IPS DF 6.9 (cell line): Measurements from ENCODE around the gene TGFBR3.

ENCODE experiments used
- DNase-seq: peaks from one replicate; pipeline ENCODE4 v3.0.0-alpha.2; 2013; ENCODE audit warnings: low read depth, low spot score
- H3K27ac ChIP-seq: one replicate; pipeline ENCODE4 v1.5.1; 2013; ENCODE audit warnings: low read length, control low read depth
- H3K27me3 ChIP-seq: 2 replicates; pipeline ENCODE4 v1.6.1; 2013; ENCODE audit warnings: mild to moderate bottlenecking, low read length; ENCODE audit not compliant: control insufficient read depth, insufficient read depth
- H3K36me3 ChIP-seq: 2 replicates; pipeline ENCODE4 v1.6.1; 2013; ENCODE audit warnings: low read length; ENCODE audit not compliant: control insufficient read depth, insufficient read depth
- H3K4me1 ChIP-seq: 2 replicates; pipeline ENCODE4 v1.6.1; 2013; ENCODE audit warnings: low read length; ENCODE audit not compliant: control insufficient read depth, insufficient read depth
- H3K4me3 ChIP-seq: 2 replicates; pipeline ENCODE4 v1.5.1; 2013; ENCODE audit warnings: mild to moderate bottlenecking, low read length
- H3K9me3 ChIP-seq: 2 replicates; pipeline ENCODE4 v1.6.1; 2013; ENCODE audit warnings: low read length, inconsistent platforms; ENCODE audit not compliant: control insufficient read depth, insufficient read depth
- WGBS: extraction: QIAGEN DNeasy Blood & Tissue Kit; methylation state at CpG from one replicate; pipeline ENCODE4 v1.1.7; 2013; ENCODE audit warnings: mixed read lengths, missing lambda C conversion rate; ENCODE audit not compliant: insufficient read length, insufficient coverage; 5-methylcytosine and 5-hydroxymethylcytosine counted together

TGFBR3 gene

DNA sequence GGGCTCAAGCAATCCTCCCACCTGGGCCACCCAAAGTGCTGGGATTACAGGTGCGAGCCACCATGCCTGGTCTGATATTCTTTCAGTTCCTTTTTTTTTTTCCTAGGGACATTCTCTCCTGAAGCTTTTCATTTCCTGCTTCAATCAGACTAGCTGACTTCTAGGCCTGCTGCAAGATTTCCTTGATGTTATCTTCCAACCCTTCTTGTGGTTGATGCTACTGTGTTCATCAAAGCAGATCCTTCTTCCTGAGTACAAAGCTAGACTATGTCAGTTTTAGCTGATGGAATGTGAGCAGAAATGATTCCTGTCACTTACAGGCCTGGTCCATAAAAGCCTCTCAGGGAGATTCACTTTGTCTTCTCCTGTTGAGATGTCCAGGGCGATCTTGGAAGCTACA is 238.9 kb downstream of the TGFBR3 start:
- no peak for DNase-seq
- Histone ChIP-seq H3K27ac (no peak overlapping the region), H3K4me1 (no peaks in the 10 kb centered on the region; the same call in 1 of the 2 replicates), H3K9me3 (no peaks in the 10 kb centered on the region), H3K4me3 (no peak overlapping the region), H3K36me3 (no peaks in the 10 kb centered on the region), H3K27me3 (no peaks in the 10 kb centered on the region)
- WGBS, result no CpG with 5 or more reads among the region's 2 CpGs

DNA sequence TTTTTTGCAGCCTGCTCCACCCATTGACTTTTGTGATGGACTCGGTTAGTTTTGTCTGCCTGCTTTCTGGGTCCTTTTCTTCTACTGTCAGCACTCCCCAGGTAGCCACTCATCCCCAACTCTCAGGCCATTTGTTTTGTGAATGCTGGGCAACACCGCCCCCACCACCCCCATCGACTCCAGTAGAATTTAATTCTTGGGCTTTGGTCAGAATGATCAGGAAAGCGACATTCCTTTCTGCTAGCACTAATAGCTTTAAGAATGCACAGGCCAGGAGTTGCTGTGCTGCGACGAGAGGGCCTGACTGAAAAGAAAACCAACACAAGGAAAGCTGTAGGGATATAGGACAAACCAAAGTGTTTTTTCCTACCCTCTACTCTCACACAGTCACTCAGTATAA is 240.9 kb downstream of the TGFBR3 start:
- Histone ChIP-seq H3K27ac (no peak overlapping the region), H3K4me3 (no peak overlapping the region), H3K27me3 (no peaks in the 10 kb centered on the region), H3K9me3 (no peaks in the 10 kb centered on the region), H3K4me1 (no peaks in the 10 kb centered on the region; the same call in 1 of the 2 replicates), H3K36me3 (no peaks in the 10 kb centered on the region)
- WGBS, result no CpG with 5 or more reads among the region's 6 CpGs
- DNase-seq, result peak; percentile 7

DNA sequence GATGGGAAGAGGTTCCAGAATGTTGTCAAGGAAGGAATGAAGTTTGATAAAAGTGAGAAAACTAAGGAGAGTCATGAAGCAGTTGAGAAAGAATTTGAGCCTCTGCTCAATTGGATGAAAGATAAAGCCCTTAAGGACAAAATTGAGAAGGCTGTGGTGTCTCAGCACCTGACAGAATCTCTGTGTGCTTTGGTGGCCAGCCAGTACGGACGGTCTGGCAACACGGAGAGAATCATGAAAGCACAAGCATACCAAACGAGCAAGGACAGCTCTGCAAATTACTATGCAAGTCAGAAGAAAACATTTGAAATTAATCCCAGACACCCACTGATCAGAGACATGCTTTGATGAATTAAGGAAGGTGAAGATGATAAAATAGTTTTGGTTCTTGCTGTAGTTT is 242.5 kb downstream of the TGFBR3 start:
- DNase-seq, result no peak
- Histone ChIP-seq H3K27me3 (no peaks in the 10 kb centered on the region), H3K9me3 (no peaks in the 10 kb centered on the region)

DNA sequence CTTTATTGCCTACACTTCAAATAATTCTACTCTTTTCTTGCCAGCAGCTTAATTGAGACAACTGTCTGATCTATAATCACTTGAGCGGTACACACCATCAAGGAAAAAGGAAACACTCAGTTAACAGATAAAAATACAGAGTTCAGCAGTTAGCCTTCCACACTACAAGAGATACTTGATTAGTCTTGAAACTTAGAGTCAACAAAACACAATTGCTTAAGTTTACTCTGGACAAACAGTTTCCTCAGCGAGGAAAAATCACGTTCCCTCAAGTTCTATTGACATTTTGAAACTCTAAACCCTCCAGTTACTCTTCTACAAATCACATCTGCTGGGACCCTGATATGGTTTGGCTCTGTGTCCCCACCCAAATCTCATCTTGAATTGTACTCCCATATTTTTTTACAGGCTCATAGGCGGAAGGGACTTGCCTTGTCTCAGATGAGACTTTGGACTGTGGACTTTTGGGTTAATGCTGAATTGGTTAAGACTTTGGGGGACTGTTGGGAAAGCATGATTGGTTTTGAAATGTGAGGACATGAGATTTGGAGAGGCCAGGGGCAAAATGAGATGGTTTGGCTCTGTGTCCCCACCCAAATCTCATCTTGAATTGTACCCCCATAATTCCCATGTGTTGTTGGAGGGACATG is 244.9 kb downstream of the TGFBR3 start:
- no peak overlapping the region for H3K27ac ChIP-seq
- no peaks in the 10 kb centered on the region for H3K9me3 ChIP-seq
- WGBS, result no CpG with 5 or more reads among the region's 4 CpGs
- no peak for DNase-seq
- no peak overlapping the region for H3K4me3 ChIP-seq
- no peaks in the 10 kb centered on the region for H3K36me3 ChIP-seq
- H3K27me3 ChIP-seq, result no peaks in the 10 kb centered on the region
- H3K4me1 ChIP-seq, result no peaks in the 10 kb centered on the region; the same call in 1 of the 2 replicates

More for the DNA sequence above, 242.5 kb downstream of the TGFBR3 start:
- WGBS, result no CpG with 5 or more reads among the region's 4 CpGs
- H3K36me3 ChIP-seq, result no peaks in the 10 kb centered on the region
- no peaks in the 10 kb centered on the region; the same call in 1 of the 2 replicates for H3K4me1 ChIP-seq
- no peak overlapping the region for H3K27ac ChIP-seq
- no peak overlapping the region for H3K4me3 ChIP-seq

DNA sequence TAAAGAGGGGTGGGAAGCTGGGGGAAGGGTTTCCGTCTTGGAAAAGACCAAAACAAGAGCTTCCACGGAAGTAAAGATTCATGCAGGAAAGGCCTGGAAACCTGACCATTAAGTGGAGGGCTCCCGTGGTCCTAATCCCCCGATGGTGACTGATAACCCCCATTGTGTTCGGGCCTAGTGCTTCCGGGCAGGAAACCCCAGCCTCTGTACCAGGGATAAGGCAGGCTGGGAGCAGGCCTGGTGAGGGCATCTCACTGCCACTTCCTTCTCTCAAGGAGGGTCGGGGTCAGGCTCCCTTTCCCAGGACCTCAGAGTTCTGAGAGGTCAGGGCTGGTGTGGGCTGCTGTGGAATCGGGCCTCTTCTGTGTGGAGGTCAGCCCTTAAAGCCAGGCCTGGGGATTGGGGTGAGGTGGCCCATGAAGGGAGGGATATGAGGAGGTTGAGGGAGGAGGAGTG is 248.4 kb downstream of the TGFBR3 start:
- Histone ChIP-seq H3K27ac (no peak overlapping the region), H3K27me3 (no peaks in the 10 kb centered on the region), H3K4me3 (no peak overlapping the region), H3K9me3 (no peaks in the 10 kb centered on the region), H3K4me1 (no peaks in the 10 kb centered on the region), H3K36me3 (no peaks in the 10 kb centered on the region)
- DNase-seq, result no peak
- no CpG with 5 or more reads among the region's 8 CpGs for WGBS

DNA sequence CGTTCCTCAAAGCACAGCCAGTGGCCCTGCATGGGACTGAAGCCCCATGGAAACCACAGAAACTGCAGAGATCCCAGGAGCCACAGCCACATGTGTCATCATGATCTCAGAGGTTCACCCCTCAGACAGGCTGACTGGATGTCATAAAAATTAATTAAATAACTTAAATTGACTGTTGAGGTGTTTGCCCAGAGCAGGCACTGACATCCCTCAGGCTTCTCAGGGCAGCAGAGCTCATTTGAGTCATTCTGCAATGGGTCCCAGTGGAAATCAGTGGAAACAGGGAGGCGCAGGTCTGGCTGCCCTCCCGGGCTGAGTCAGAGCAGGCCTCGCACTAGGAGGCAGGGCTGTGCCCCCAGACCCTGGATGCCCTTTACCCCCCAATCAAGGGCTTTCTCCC is 250.2 kb downstream of the TGFBR3 start:
- Histone ChIP-seq H3K4me1 (no peaks in the 10 kb centered on the region), H3K9me3 (no peaks in the 10 kb centered on the region), H3K4me3 (no peak overlapping the region), H3K27ac (no peak overlapping the region), H3K27me3 (no peaks in the 10 kb centered on the region), H3K36me3 (no peaks in the 10 kb centered on the region)
- no peak for DNase-seq
- WGBS, result no CpG with 5 or more reads among the region's 4 CpGs

DNA sequence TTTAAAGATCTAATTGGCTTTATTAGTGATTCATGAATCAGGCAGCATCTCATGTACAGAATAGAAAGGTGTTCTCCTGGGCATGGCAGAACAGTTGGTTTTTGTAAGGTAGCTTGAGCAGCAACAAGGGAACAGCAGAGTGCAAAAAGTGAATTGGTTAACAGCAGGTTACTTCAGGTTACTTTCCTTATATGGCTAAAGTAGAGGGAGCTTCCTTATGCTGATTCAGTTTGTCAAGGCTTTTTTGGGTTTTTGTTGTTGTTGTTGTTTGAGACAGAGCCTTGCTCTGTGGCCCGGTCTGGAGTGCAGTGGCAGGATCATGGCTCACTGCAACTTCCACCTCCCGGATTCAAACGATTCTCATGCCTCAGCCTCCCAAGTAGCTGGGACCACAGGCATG is 252.5 kb downstream of the TGFBR3 start:
- Histone ChIP-seq H3K36me3 (no peaks in the 10 kb centered on the region), H3K27ac (no peak overlapping the region), H3K4me1 (no peaks in the 10 kb centered on the region), H3K27me3 (no peaks in the 10 kb centered on the region), H3K9me3 (no peaks in the 10 kb centered on the region), H3K4me3 (no peak overlapping the region)
- no CpG with 5 or more reads among the region's 3 CpGs for WGBS
- DNase-seq, result no peak

DNA sequence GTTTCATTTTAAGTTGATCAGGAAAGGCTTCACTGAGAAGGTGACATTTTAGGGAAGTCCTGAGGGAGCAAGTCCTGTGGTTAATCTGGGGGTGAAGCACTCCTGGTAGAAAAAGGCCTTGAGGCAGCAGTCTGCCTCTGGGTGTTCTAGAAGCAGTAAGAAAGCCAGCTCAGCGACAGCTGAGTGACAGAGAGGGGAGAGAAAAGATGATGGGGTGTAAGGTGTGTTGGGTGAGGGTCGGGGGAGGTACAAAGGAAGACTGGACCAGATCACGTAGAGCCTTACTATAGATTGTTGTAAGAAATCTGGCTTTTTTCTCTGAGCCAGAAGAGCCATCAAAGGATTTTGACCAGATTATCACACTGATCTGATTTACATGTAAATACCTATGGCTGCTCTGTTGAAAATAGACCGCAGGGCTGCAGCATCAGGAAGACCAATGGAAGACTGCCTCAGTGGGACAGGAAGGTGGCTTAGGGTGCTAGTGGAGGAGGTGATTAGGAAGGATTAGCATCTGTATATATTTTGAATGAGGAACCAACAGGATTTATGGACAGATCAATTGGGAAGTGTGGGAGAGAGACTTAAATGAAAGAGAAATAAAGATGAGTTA is 254.1 kb downstream of the TGFBR3 start:
- DNase-seq, result no peak
- Histone ChIP-seq H3K36me3 (no peaks in the 10 kb centered on the region), H3K4me1 (no peaks in the 10 kb centered on the region), H3K9me3 (no peaks in the 10 kb centered on the region), H3K4me3 (no peak overlapping the region), H3K27ac (no peak overlapping the region), H3K27me3 (no peaks in the 10 kb centered on the region)
- WGBS, result no CpG with 5 or more reads among the region's 4 CpGs

DNA sequence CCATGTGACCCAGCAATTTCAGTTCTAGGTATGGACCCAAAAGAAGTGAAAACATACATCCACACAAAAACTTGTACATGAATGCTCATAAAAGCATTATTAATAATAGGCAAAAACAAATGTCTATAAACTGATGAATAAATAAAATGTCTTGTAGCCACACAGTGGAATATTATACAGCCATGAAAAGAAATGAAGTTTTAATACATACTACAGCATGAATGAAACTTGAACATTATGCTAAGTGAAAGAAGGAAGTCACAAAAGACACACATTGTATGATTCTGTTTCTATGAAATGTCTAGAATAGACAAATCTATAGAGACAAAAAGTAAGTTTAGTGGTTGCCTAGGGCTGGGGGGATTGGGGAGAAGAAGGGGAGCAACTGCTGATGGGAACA is 255.1 kb downstream of the TGFBR3 start:
- DNase-seq, result no peak
- Histone ChIP-seq H3K36me3 (no peaks in the 10 kb centered on the region), H3K27me3 (no peaks in the 10 kb centered on the region), H3K4me3 (no peak overlapping the region), H3K4me1 (no peaks in the 10 kb centered on the region), H3K9me3 (no peaks in the 10 kb centered on the region), H3K27ac (no peak overlapping the region)
